ENCODE measurements around the gene DGKE. TPM values are rescaled to one million over a fixed set of nuclear protein-coding genes. Genes with fewer than 3 reads are reported as not detected.
A peak's percentile ranks its signal among the peaks of the same experiment; 100 is the strongest.

DGKE gene
- total and polyA plus RNA-seq, 2 donors from 2014 or later = 1.9 to 8.7 TPM

- no peak overlapping the region for H3K27ac ChIP-seq (ENCODE audit: low read depth in 2 of 2, low read length in 2 of 2)
- no peak for TF ChIP-seq CTCF (IDR thresholded peaks at IDR 0.05; ENCODE audit: borderline replicate concordance, extremely low read depth, insufficient read depth)
- intact Hi-C loops (cut with DNase I) = loop anchor here (10.0 kb wide), 1 partner anchor 122 kb away; no protein-coding TSS in a partner anchor
These were observed 11.2 kb upstream of the DGKE start for GRCh38 chr17:56822725-56823124.

GRCh38 chr17:56823848-56824247 is 10.1 kb upstream of the DGKE start:
- peaks cover 0 to 6% (median 0%) of the 10 kb centered on the region in 3 donors for H3K4me1 ChIP-seq (ENCODE audit: control insufficient read depth in 2 of 3, insufficient read depth in 2 of 3, low read depth in 1 of 3, low read length in 3 of 3)
- FAIRE-seq = no peak
- no peak overlapping the region for H3K27ac ChIP-seq (ENCODE audit: low read depth in 2 of 2, low read length in 2 of 2)

More at GRCh38 chr17:56822725-56823124, 11.2 kb upstream of the DGKE start:
- peak in 1 of 5 donors; percentile 26 for DNase-seq
- Histone ChIP-seq H3K9me3 (ENCODE audit: control insufficient read depth in 2 of 3, insufficient read depth in 1 of 3, low read length in 3 of 3) (no peaks in the 10 kb centered on the region), H3K4me1 (ENCODE audit: control insufficient read depth in 2 of 3, insufficient read depth in 2 of 3, low read depth in 1 of 3, low read length in 3 of 3) (peaks cover 0 to 6% (median 0%) of the 10 kb centered on the region in 3 donors), H3K4me3 (ENCODE audit: low read length in 3 of 3) (no peak overlapping the region), H3K9ac (ENCODE audit: low read length in 3 of 3) (no peak overlapping the region), H3K27me3 (ENCODE audit: control insufficient read depth, insufficient read depth, low read length) (no peaks in the 10 kb centered on the region), H3K36me3 (ENCODE audit: control insufficient read depth in 2 of 3, insufficient read depth in 3 of 3, low read length in 3 of 3) (no peaks in the 10 kb centered on the region)
- FAIRE-seq = no peak

GRCh38 chr17:56824503-56824902 is 9.4 kb upstream of the DGKE start:
- H3K9ac ChIP-seq (ENCODE audit: low read length in 3 of 3) = no peak overlapping the region
- DNase-seq (no peak), FAIRE-seq (no peak)
- no peak overlapping the region for H3K4me3 ChIP-seq (ENCODE audit: low read length in 3 of 3)
- TF ChIP-seq CTCF (IDR thresholded peaks at IDR 0.05; ENCODE audit: borderline replicate concordance, extremely low read depth, insufficient read depth) = no peak
- H3K36me3 ChIP-seq (ENCODE audit: control insufficient read depth in 2 of 3, insufficient read depth in 3 of 3, low read length in 3 of 3) = no peaks in the 10 kb centered on the region
- H3K27ac ChIP-seq (ENCODE audit: low read depth in 2 of 2, low read length in 2 of 2) = no peak overlapping the region
- H3K9me3 ChIP-seq (ENCODE audit: control insufficient read depth in 2 of 3, insufficient read depth in 1 of 3, low read length in 3 of 3) = no peaks in the 10 kb centered on the region
- intact Hi-C loops (cut with DNase I) = loop anchor here (10.0 kb wide), 1 partner anchor 120 kb away; no protein-coding TSS in a partner anchor
- peaks cover 0 to 5% (median 0%) of the 10 kb centered on the region in 3 donors for H3K4me1 ChIP-seq (ENCODE audit: control insufficient read depth in 2 of 3, insufficient read depth in 2 of 3, low read depth in 1 of 3, low read length in 3 of 3)
- H3K27me3 ChIP-seq (ENCODE audit: control insufficient read depth, insufficient read depth, low read length) = no peaks in the 10 kb centered on the region

More at GRCh38 chr17:56823848-56824247, 10.1 kb upstream of the DGKE start:
- H3K9me3 ChIP-seq (ENCODE audit: control insufficient read depth in 2 of 3, insufficient read depth in 1 of 3, low read length in 3 of 3) = no peaks in the 10 kb centered on the region
- intact Hi-C loops (cut with DNase I) = loop anchor here (10.0 kb wide), 1 partner anchor 121 kb away; no protein-coding TSS in a partner anchor
- no peak overlapping the region for H3K9ac ChIP-seq (ENCODE audit: low read length in 3 of 3)
- no peaks in the 10 kb centered on the region for H3K27me3 ChIP-seq (ENCODE audit: control insufficient read depth, insufficient read depth, low read length)
- no peaks in the 10 kb centered on the region for H3K36me3 ChIP-seq (ENCODE audit: control insufficient read depth in 2 of 3, insufficient read depth in 3 of 3, low read length in 3 of 3)
- DNase-seq = no peak
- TF ChIP-seq CTCF (IDR thresholded peaks at IDR 0.05; ENCODE audit: borderline replicate concordance, extremely low read depth, insufficient read depth) = no peak
- no peak overlapping the region for H3K4me3 ChIP-seq (ENCODE audit: low read length in 3 of 3)
